HG03045 (cell line): Measurements from ENCODE around the gene ESPN.
"Not testable (repeated sequence)": the region's sequence is repeated elsewhere in the genome, so short reads cannot be mapped to it uniquely, and the experiment has no call there.

Experiments
- ATAC-seq: cut with Tn5 transposase; IDR thresholded peaks from one replicate; pipeline ENCODE4 v1.9.1; 2021; ENCODE audit warnings: mild to moderate bottlenecking, moderate library complexity; ENCODE audit not compliant: unreplicated experiment

The ESPN gene, protein sequence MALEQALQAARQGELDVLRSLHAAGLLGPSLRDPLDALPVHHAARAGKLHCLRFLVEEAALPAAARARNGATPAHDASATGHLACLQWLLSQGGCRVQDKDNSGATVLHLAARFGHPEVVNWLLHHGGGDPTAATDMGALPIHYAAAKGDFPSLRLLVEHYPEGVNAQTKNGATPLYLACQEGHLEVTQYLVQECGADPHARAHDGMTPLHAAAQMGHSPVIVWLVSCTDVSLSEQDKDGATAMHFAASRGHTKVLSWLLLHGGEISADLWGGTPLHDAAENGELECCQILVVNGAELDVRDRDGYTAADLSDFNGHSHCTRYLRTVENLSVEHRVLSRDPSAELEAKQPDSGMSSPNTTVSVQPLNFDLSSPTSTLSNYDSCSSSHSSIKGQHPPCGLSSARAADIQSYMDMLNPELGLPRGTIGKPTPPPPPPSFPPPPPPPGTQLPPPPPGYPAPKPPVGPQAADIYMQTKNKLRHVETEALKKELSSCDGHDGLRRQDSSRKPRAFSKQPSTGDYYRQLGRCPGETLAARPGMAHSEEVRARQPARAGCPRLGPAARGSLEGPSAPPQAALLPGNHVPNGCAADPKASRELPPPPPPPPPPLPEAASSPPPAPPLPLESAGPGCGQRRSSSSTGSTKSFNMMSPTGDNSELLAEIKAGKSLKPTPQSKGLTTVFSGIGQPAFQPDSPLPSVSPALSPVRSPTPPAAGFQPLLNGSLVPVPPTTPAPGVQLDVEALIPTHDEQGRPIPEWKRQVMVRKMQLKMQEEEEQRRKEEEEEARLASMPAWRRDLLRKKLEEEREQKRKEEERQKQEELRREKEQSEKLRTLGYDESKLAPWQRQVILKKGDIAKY

DNA sequence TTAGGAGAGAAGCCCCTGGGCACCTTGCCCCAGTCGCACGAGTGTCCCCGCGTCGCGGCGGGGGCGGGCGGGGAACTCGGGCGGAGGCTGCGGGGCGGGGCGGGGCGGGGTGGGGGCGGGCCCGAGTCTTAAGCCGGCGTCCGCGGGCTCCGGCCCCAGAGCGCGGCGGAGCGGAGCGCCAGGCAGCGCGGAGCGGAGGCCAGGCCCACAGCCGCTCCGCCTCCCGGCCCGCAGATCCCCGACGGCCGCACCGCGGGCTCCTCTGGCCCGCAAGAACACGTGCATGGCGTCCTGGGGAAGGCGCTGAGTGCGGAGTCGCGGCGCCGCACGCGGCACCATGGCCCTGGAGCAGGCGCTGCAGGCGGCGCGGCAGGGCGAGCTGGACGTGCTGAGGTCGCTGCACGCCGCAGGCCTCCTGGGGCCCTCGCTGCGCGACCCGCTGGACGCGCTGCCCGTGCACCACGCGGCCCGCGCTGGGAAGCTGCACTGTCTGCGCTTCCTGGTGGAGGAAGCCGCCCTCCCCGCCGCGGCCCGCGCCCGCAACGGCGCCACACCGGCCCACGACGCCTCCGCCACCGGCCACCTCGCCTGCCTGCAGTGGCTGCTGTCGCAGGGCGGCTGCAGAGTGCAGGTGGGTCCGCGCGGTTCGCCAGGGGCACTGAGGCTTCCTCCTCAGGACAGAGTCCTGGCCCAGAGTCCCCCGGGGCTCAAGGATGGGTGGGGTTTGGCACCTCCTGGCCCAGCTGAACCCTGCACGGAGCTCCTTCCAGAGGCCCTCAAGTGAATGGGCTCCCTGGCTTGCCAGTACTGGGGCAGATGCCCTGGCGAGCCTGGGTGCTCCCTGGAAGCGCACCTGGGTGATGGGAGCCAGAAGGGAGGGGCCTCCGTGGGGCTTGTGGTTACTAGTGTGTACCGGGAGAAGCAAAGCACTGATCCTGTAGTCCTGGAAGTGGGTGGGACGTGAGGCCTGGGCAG lies at the start of gene ESPN:
Gene ESPN (plus strand): TSS at position 158 of the 975 bp plus-strand sequence. CDS start 180 bp downstream, at position 338.
- no peak for ATAC-seq

DNA sequence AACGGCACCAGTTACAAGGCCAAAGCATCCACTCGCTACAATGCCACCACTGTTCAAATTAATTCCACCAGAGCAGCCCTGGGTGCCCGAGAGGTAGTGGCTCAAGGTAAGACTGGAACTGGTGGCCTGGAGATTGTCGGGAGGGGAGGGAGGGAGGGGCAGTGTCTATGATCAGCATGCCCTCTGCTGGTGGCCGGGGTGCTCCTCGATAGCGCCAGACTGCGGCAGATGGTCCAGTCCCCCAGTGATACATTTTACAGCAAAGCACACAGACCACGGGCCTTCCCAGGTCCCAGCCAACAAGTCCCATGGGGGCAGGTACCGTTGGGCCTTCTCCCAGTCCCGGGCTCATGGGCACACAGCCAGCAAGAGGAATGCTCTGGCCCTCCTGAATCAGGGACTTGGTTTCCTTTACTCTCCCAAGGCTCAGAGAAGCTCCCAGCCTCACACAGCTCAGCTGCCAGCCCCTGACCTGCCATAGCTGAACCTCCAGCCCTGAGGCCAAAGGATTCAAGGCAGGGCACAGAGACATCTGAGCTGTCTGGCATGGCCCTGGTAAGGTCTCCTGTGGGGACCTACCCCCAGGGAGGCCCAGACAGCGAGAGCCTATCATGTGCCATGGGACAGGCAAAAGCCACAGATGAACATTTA lies 46.4 kb upstream of the ESPN start:
- no peak for ATAC-seq

DNA sequence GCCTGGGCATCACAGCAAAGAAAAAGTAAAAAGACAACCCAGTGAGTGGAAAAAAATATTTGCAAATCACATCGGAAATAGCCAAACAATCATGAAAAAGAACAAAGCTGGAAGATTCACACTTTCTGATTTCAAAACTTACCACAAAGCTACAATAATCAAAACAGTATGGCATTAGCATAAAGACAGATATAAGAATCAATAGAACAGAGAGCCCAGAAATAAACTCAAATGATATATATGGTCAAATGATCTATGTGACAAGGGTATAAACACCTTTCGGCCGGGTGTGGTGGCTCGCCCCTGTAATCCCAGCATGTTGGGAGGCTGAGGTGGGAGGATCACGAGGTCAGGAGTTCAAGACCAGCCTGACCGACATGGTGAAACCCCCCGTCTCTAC lies 44.5 kb upstream of the ESPN start:
- ATAC-seq, result no peak

DNA sequence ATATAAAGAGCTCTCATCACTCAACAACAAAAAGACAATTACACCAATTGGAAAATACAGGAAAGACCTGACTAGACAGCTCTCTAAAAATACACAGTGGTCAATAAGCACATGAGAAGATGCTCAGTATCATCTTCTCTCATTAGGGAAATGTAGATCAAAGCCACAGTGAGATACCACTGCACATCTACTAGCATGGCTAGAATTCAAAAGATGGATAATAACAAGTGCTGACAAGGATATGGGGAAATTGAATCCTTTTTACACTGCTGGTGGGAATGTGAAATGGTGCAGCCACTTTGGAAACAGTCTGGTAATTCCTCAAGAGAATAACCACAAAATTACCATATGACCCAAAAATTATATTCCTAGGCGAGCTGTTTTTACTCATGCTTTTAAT lies 40.4 kb upstream of the ESPN start:
- ATAC-seq, result no peak

DNA sequence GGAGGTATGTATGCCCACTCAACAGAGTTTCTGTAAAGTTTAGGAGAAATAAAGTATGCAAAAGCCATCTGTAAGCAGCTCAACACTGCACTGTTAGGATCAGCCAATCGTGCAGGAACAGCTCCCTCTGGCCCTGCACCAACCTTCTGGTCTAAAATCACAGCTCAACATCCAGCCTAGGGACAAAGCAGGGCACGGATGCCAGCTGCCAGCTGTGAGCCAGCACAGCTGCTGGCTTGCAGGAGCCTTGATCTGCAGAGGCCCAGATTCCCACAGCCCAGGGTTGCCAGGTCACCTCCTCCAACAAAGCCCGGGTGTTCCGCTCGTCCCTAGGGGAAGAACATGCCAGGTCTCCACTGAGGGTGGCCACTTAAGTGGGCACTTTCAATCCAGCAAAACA lies 39.6 kb upstream of the ESPN start:
- ATAC-seq, result no peak

DNA sequence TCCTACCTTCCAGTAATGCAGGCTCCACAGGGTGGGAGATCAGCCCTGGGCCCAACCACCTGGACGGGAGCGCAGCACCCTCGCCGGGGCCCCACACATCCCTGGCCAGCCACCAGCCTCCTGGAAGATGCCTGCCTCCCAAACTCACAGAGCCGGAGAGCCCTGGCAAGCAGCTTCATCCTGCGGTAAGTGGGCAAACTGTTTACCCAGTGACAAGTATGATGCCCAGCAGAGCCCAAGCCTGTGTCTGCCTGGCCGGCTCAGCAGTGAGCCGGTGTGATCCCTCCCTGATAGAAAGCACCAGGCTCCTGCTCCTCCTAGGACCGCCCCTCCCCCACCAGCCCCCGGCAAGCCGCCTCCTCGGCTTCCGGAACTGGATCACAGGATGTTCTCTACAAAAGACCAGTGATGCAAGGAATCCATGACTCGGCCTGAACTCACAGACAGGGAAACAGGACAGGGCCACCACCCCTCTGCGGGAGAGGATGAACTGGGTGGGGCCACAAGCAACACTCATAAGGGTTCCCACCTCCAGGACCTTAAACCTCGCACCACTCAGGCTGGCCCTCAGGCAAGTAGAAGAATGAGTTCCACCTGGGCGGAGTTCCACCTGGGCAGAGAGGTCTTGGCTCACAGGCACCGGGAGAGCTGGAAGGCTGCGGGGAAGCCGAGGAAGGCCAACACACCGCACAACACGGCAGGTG lies 38.9 kb upstream of the ESPN start:
- ATAC-seq, result no peak

DNA sequence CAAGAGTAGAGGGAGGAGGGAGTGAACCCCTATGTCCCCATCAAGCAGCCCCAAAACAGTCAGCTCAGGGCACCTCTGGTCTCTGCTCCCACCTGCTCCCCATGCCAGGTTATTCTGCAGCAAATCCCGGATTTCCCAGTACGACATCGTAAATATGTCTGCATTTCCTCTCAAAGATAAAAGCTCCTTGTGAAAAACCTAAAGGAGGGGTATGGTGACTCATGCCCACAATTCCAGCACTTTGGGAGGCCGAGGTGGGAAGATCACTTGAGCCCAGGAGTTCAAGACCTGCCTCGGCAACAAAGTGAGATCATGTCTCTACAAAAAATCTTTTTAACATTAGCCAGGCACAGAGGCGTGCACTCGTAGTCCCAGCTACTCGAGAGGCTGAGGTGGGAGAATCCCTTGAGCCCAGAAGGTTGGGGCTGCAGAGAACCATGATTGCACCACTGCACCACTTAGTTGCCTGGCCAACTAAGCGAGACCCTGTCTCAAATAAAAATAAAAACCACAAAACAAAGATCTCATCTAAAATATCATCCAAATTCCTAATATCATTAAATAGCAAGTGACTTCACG lies 38.1 kb upstream of the ESPN start:
- ATAC-seq, result no peak

DNA sequence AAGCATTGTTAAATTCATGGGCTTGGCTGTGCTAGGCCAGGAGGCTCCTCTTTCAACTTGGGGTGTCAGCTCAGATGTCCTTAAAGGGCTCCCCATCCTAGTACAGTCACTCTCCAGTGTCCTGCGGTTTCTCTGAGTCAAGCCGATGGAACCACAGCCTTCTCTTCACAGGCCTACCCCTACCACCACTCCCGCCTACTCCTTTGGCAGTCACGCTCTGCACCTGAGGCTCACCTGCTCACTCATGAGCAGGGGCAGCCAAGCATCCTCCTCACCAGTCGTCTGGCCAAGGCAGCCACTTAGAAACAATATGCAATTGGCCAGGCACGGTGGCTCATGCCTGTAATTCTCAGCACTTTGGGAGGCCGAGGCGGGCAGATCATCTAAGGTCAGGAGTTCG lies 34.6 kb upstream of the ESPN start:
- ATAC-seq, result no peak

DNA sequence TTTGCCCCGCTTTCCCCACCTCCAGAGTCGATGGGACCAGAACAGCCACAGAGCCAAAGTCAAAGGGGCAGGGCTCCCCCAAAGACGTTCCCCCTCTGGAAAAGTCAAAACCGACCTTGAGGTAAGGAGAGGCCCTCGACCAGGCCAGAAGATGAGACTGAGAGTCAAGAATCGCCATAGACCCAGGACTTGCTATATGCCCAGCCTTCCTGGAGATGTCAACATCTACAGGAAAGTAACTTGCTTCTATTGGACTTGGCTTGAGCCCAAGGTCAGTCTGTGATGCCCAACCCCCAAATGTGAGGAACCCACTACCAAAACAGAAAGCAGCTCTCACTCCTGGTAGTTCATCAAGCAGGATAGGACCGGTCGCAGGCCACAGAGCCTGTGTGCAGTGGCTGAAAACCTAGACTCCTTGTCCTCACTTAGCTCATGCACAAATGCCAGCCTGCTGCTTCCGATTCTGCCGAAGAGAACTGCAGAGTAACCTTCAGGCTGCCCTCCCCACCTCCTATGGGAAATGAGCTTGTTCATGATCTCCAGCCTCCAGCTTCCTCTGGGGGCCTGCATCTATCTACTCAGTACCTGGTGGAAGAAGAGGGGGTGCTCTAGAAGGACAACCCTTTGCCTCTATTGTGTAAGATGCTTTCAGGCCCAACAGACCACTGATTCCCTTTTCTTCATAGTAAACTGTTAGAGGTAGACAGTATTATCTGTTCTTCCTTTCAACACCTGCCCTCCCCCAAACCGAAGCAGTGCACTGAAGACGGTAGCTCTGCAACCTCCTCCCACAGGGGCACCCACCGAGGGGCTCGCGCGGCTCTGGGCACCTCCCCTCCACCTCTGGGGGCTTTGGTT lies 32.4 kb upstream of the ESPN start:
- ATAC-seq, result no peak

DNA sequence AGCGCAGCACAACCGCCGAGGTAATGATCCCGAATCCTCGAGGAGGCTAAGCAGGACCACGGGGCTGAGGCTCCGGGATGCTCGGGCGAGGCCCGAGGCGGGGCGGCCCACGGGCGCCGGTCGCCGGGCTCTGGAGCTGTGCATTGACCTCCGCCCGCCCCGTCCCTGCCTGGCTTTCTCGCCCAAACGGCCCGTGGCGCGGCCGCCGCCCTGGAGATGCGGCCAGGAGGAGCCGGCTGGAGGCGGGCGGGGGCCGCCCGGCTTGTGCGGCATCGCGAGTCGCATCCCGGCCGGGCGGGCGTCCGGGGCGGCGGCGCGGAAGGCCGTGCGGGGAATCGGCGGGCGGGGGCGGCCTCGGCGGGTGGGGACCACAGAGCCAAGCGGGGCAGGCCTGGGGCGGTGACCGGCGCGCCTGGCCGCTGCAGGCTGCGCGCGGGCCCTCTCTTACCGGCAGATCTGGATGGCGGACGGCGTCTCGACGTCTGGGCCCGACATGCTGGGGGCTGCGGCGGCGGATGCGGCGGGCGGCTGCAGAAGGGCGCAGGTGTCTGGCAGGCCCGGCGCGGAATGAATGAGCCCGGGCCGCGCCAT lies 31.7 kb upstream of the ESPN start:
- ATAC-seq, result peak; percentile 12

DNA sequence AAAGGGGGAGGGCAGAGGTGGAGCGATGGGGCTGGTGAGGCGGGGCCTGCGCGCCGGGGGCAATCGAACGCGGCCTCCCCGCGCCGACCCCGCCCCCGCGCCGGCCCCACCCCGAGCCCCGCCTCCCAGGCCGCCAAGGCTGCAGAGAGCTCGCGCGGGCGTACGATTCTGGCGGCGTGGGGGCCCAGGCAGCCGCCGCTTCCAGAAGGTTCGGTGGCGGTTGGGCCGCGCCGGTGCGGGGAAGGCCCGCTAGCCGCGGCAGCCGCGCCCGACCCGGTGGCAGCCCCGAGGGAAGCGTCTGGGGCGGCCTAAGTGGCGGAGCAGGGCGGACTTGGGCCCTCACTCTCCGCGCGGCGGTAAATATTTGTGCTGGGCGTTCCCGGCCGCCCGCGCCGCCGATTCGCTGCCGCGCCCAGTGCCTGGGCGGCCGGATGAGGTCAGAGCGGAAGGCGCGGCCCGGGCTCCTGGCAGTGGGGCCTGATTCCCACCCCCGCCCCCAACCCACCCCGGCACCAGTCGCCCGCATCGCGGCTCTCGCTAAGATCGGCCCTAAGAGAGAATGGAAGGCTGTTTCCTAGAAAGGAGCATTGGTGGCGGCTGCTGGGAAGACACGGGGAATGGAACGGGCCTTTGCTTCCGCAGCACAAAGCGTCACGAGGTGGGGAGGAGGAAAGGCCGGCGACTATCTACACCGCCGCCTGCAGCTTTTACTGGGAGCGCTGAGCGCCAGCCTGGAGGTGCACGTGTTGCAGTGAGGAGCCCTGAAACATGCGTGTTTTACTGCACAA lies 31.0 kb upstream of the ESPN start, which contains the start of gene ACOT7:
Gene ACOT7 (minus strand): TSS at position 368 of the 788 bp plus-strand sequence. CDS start 368 bp downstream, outside the sequence.
- peak; percentile 79 for ATAC-seq

DNA sequence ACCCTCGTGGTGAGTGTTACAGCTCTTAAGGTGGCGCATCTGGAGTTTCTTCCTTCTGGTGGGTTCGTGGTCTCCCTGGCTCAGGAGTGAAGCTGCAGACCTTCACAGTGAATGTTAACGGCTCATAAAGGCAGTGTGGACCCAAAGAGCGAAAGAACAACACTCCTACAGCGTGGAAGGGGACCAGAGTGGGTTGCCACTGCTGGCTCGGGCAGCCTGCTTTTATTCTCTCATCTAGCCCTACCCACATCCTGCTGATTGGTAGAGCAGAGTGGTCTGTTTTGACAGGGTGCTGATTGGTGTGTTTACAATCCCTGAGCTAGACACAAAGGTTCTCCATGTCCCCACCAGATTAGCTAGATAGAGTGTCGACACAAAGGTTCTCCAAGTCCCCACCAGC lies 29.4 kb upstream of the ESPN start:
- not testable (repeated sequence) for ATAC-seq

DNA sequence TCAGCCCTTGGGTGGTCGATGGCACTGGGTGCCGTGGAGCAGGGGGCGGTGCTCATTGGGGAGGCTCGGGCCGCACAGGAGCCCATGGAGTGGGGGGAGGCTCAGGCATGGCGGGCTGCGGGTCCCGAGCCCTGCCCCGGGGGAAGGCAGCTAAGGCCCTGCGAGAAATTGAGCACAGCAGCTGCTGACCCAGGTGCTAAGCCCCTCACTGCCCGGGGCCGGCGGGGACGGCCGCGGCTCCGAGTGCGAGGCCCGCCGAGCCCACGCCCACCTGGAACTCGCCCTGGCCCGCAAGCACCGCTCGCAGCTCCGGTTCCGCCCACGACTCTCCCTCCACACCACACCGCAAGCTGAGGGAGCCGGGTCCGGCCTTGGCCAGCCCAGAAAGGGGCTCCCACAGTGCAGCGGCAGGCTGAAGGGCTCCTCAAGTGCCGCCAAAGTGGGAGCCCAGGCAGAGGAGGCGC lies 28.8 kb upstream of the ESPN start:
- ATAC-seq, result not testable (repeated sequence)

DNA sequence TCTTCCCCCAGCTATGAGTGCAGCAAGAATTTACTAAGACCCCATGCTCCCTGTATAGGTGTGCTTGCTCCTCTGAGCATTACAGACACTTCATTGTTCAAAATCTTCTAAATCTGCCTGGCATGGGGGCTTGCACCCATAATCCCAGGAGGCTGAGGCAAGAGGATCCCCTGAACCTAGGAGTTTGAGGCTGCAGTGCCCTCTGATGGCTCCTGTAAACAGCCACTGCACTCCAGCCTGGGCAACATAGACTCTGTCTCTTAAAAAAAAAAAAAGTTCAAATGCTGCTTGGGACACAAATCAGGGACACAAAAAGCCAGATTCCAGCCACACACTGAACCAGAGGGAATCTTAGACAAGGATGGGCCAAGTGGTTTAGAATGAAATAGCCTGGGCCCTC lies 27.6 kb upstream of the ESPN start:
- ATAC-seq, result no peak

DNA sequence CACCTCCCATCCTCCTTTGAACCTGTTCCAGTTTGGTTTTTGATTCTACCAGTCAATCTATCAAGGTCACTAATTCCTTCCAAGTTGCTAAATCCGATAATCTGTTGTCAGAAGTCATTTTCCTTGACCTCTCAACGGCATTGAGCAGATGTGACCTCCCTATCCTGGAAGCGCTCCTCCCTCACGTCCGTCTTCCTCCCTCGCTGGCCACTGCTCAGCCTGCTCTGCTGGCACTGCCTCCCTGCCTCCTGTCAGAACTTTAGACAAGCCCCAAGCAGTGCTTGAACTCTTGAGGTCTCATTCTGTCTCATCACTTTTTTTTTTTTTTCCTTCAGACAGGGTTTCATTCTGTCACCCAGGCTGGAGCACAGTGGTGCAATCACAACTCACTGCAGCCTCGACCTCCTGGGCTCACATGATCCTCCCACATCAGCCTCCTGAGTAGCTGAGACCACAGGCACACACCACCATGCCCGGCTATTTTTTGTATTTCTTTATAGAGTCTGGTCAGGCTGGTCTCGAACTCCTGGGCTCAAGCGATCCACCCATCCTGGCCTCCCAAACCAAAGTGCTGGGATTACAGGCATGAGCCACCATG lies 26.6 kb upstream of the ESPN start:
- ATAC-seq, result no peak

DNA sequence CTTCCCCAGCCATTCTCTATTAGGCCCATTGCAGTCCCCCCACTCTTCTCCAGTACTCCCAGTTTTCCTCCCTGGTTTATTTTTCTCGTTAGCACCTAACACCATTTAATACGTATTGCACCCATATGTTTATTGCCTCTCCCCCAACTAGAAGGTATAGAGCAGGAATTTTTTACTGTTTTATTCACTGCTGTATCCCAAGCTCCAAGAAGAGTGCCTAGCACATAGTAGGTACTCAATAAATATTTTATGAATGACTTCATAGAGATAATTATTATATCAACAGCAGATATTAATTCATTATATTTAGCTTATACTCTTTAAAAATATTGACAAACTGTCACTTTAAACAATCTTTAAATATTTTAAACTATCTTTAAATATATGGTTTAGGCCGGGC lies 25.3 kb upstream of the ESPN start:
- ATAC-seq, result no peak

DNA sequence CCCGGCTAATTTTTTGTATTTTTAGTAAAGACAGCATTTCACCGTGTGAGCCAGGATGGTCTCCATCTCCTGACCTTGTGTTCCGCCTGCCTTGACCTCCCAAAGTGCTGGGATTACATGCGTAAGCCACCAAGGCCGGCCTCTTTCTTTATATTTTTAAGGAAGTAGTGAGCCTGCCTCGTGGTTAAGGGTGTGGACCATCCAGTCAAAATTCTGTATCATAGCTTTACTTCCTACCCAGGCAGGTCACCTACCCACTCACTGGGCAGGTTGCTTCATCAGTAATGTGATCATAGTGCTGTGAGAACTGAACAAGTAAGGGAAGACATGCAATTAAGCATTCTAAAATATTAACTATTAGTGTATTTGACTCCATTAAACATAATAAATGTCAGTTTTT lies 22.9 kb upstream of the ESPN start:
- ATAC-seq, result no peak
